Body of pancreas (tissue), 4 donors: ENCODE data around the gene NCOA3.

Source experiments
- CTCF ChIP-seq, 7 experiments: fragments of 450-650 bp in 4 of 7; fragments of 200-600 bp in 3 of 7; sonication (generic) in 3 of 7; IDR thresholded peaks; one replicate each; pipeline ENCODE4 v1.5.1; 2016 to 2019; ENCODE audit warnings: antibody characterized with exemption in 7 of 7
- POLR2A ChIP-seq, 3 donors: fragments of 450-650 bp; IDR thresholded peaks; one replicate each; pipeline ENCODE4 v1.6.1; 2016; ENCODE audit warnings: antibody characterized with exemption in 3 of 3, mild to moderate bottlenecking in 2 of 3

GRCh38 chr20:47659904-47660601 lies 158.4 kb downstream of the NCOA3 start:
- TF ChIP-seq CTCF (IDR thresholded peaks at IDR 0.05): no peak
- no peak for TF ChIP-seq POLR2A (IDR thresholded peaks at IDR 0.05)
